ENCODE results near the gene MZT2B.

GRCh38 chr2:130185896-130186295 is 3.8 kb downstream of the MZT2B start:
- no peak for TF ChIP-seq CTCF (IDR thresholded peaks at IDR 0.05; ENCODE audit: low read depth, low read length, poor library complexity, severe bottlenecking)
- TF ChIP-seq EZH2phosphoT487 (IDR thresholded peaks at IDR 0.05; ENCODE audit: borderline replicate concordance, low read length) = no peak
